A673 (cell line): ENCODE results near the gene CRYGD. TPM values are rescaled to one million over a fixed set of nuclear protein-coding genes. Genes with fewer than 3 reads are reported as not detected.

Source experiments
- BruUV-seq: library from RNA; stranded (reverse); fragments of 400-500 nt; replicated peaks from 2 replicates; lab custom pipeline; 2021; lab: Mats Ljungman, UMichigan
- CTCF ChIA-PET: fragments of 300-600 bp; sonication (Branson Sonifier 250); formaldehyde crosslinking; loops from one replicate; lab custom pipeline; 2022; ENCODE audit warnings: antibody characterized with exemption; lab: Charles Lee
- POLR2A ChIA-PET: fragments of 300-600 bp; sonication (Branson Sonifier 250); formaldehyde crosslinking; loops from one replicate; lab custom pipeline; 2022; ENCODE audit warnings: antibody characterized with exemption; ENCODE audit not compliant: low non-redundant PET; lab: Charles Lee
- DNase-seq: peaks from one replicate; pipeline ENCODE4 v3.0.0-alpha.2; 2015; ENCODE audit warnings: low spot score
- H3K27ac ChIP-seq: fragments of 200-600 bp; sonication (generic); 2 replicates; pipeline ENCODE4 v1.5.1; 2016; ENCODE audit warnings: mixed run types, low read depth, mild to moderate bottlenecking, mixed read lengths, antibody characterized with exemption, low read length; ENCODE audit not compliant: poor library complexity, severe bottlenecking
- H3K27me3 ChIP-seq: fragments of 200-600 bp; sonication (generic); replicated peaks from 2 replicates; pipeline ENCODE4 v1.6.1; 2017; ENCODE audit warnings: mixed run types, low read depth, mild to moderate bottlenecking, mixed read lengths, antibody characterized with exemption, low read length; ENCODE audit not compliant: insufficient read depth, poor library complexity
- H3K36me3 ChIP-seq: fragments of 200-600 bp; sonication (generic); 2 replicates; pipeline ENCODE4 v1.6.1; 2016; ENCODE audit warnings: mixed run types, mild to moderate bottlenecking, mixed read lengths, antibody characterized with exemption, low read length; ENCODE audit not compliant: insufficient read depth, poor library complexity, severe bottlenecking
- H3K4me1 ChIP-seq: fragments of 200-600 bp; sonication (generic); 2 replicates; pipeline ENCODE4 v1.6.1; 2017; ENCODE audit warnings: mixed run types, mild to moderate bottlenecking, mixed read lengths, antibody characterized with exemption, low read length; ENCODE audit not compliant: insufficient read depth, poor library complexity, severe bottlenecking
- H3K4me3 ChIP-seq: fragments of 200-600 bp; sonication (generic); 2 replicates; pipeline ENCODE4 v1.5.1; 2016; ENCODE audit warnings: low read depth, mixed run types, mild to moderate bottlenecking, mixed read lengths, low read length; ENCODE audit not compliant: poor library complexity, severe bottlenecking
- H3K9me3 ChIP-seq: fragments of 200-600 bp; sonication (generic); 2 replicates; pipeline ENCODE4 v1.6.1; 2016; ENCODE audit warnings: mixed run types, low read depth, mild to moderate bottlenecking, mixed read lengths, antibody characterized with exemption, low read length; ENCODE audit not compliant: poor library complexity, severe bottlenecking
- CTCF ChIP-seq: fragments of 300-800, 200-600 bp; sonication (generic); conservative IDR thresholded peaks from 2 replicates; pipeline ENCODE4 v1.5.1; 2017; ENCODE audit warnings: low read depth, mild to moderate bottlenecking, antibody characterized with exemption, low read length, moderate library complexity, mixed read lengths
- EZH2 ChIP-seq: fragments of 200-600 bp; sonication (generic); IDR thresholded peaks from 2 replicates; pipeline ENCODE4 v1.6.1; 2017; ENCODE audit warnings: borderline replicate concordance, low read depth, mild to moderate bottlenecking, mixed read lengths, antibody characterized with exemption, low read length; ENCODE audit not compliant: poor library complexity, severe bottlenecking
- intact Hi-C: fragments of 100-400 bp; cut with micrococcal nuclease; formaldehyde crosslinking; loops from one replicate; pipeline ENCODE4 v1.10.0; 2022; ENCODE audit not compliant: unreplicated experiment
- total RNA-seq: library from RNA; stranded (reverse); gene quantifications from 2 replicates; pipeline ENCODE4 v1.2.3, GENCODE V29; 2021

CRYGD gene
- total RNA-seq, 1 experiment from 2014 or later, result not detected

- no peak overlapping the region for H3K4me3 ChIP-seq
- intact Hi-C loops, result no loop called here
- BruUV-seq, result no TSS peak
- POLR2A ChIA-PET, result interaction anchor here (0.6 kb wide), 1 partner anchor 11 kb away, joined by 4 read pairs; no protein-coding TSS in a partner anchor
- no peak for TF ChIP-seq EZH2
- TF ChIP-seq CTCF, result no peak
- H3K36me3 ChIP-seq, result no peaks in the 10 kb centered on the region
- no peaks in the 10 kb centered on the region for H3K9me3 ChIP-seq
- CTCF ChIA-PET, result no interaction called here
- H3K27ac ChIP-seq, result no peak overlapping the region
- DNase-seq, result no peak
- H3K4me1 ChIP-seq, result no peaks in the 10 kb centered on the region
- no peaks in the 10 kb centered on the region for H3K27me3 ChIP-seq
Measured at GRCh38 chr2:208135794-208136715, 11.7 kb upstream of the CRYGD start.

- CTCF ChIA-PET, result no interaction called here
- no peak for TF ChIP-seq CTCF
- TF ChIP-seq EZH2, result no peak
- DNase-seq, result no peak
- POLR2A ChIA-PET, result no interaction called here
- H3K9me3 ChIP-seq, result no peaks in the 10 kb centered on the region
- intact Hi-C loops, result no loop called here
- H3K27me3 ChIP-seq, result no peaks in the 10 kb centered on the region
- H3K4me1 ChIP-seq, result no peaks in the 10 kb centered on the region
- no peaks in the 10 kb centered on the region for H3K36me3 ChIP-seq
- no peak overlapping the region for H3K4me3 ChIP-seq
- BruUV-seq, result no TSS peak
- H3K27ac ChIP-seq, result no peak overlapping the region
Measured at GRCh38 chr2:208134928-208135586, 10.7 kb upstream of the CRYGD start.

GRCh38 chr2:208130712-208131110 lies 6.4 kb upstream of the CRYGD start:
- no peaks in the 10 kb centered on the region for H3K36me3 ChIP-seq
- DNase-seq, result no peak
- POLR2A ChIA-PET, result interaction anchor here (0.5 kb wide), 1 partner anchor 16 kb away, joined by 5 read pairs; no protein-coding TSS in a partner anchor
- no peaks in the 10 kb centered on the region for H3K27me3 ChIP-seq
- no peak for TF ChIP-seq EZH2
- no peak for TF ChIP-seq CTCF
- CTCF ChIA-PET, result no interaction called here
- H3K4me3 ChIP-seq, result no peak overlapping the region
- no peak overlapping the region for H3K27ac ChIP-seq
- BruUV-seq, result no TSS peak
- intact Hi-C loops, result no loop called here
- no peaks in the 10 kb centered on the region for H3K9me3 ChIP-seq
- H3K4me1 ChIP-seq, result no peaks in the 10 kb centered on the region
